SK-N-MC (cell line): ENCODE results near the gene PSMB1.

ENCODE experiments used
- EZH2 ChIP-seq: fragments of 200-600 bp; sonication (generic); IDR thresholded peaks from one replicate; pipeline ENCODE4 v1.6.1; 2017; ENCODE audit warnings: antibody characterized with exemption
- POLR2AphosphoS5 ChIP-seq: IDR thresholded peaks from 2 replicates; pipeline ENCODE4 v1.6.1; 2012; ENCODE audit warnings: mild to moderate bottlenecking, low read depth, low read length, borderline replicate concordance

DNA sequence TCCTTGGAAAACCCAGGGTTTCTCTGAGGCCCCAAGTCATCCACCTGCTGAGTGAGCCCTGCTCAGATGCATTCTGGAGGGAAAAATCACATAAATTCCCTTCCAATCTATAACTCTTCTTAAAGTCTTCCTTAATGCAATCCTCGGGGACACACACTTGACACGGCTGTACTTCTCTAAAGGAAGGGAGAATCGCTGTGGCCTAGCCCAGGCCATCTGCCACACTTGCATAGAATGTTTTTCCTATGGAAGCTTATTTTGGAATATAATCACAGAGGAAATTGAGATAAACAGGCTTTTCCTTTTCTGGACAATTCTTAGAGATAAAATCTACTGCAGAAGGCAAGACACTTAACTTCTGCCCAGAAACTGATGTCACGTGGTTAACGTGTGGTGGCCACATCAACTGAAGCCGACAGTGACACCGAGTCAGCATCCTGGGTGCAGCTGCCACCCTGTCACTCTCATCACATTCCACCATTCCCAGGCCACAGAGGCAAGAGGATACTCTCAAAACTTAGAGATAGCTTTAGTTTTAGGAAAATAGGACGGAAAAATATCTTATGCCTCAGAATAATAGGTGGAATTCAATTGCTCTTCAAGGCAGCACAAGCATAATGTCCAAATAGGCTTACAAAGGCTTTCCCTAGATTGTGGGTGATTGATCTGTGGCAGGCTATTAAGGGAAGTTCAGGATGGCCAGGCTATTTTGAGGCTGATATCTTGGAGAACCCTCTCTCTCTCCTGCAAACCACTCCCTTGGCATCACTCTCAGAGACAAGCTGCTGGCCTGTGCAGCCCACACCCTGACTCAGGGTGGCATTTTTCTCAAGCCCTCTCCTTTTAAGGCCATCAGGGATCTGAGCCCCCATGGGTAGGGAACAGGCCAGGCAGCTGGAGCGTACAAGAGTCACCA, 29.6 kb downstream of the PSMB1 start:
- TF ChIP-seq EZH2: no peak
- no peak for TF ChIP-seq POLR2AphosphoS5
